OCI-LY3 (cell line): ENCODE results near the gene NLK.

Experiments
- H2AFZ ChIP-seq: fragments of 200-600, 300-600 bp; shearing (Covaris generic); 2 replicates; pipeline ENCODE4 v1.6.0; 2014; ENCODE audit warnings: antibody characterized with exemption, low read depth, low read length
- H3K27ac ChIP-seq: fragments of 200-600, 300-600 bp; sonication (generic); 2 replicates; pipeline ENCODE4 v1.5.1; 2014; ENCODE audit warnings: mild to moderate bottlenecking, low read length, moderate library complexity, mixed read lengths
- H3K27me3 ChIP-seq: fragments of 200-600, 300-600 bp; sonication (generic); 2 replicates; pipeline ENCODE4 v1.6.1; 2014; ENCODE audit warnings: low read depth, low read length, mixed read lengths
- H3K36me3 ChIP-seq: fragments of 200-600, 300-600 bp; sonication (generic); replicated peaks from 2 replicates; pipeline ENCODE3; 2014; ENCODE audit warnings: low read depth, low read length, mixed read lengths
- H3K4me1 ChIP-seq: fragments of 300-600, 200-600 bp; sonication (generic); 2 replicates; pipeline ENCODE4 v1.6.1; 2014; ENCODE audit warnings: low read length, mixed read lengths
- H3K4me2 ChIP-seq: fragments of 200-600, 300-600 bp; sonication (generic); 2 replicates; pipeline ENCODE4 v1.6.1; 2014; ENCODE audit warnings: low read length, mixed read lengths
- H3K4me3 ChIP-seq: fragments of 300-600, 200-600 bp; sonication (generic); 2 replicates; pipeline ENCODE4 v1.5.1; 2014; ENCODE audit warnings: antibody characterized with exemption, mild to moderate bottlenecking, low read length, moderate library complexity
- H3K79me2 ChIP-seq: fragments of 300-600, 200-600 bp; shearing (Covaris generic); 2 replicates; pipeline ENCODE4 v1.6.1; 2014; ENCODE audit warnings: mild to moderate bottlenecking, low read length, mixed read lengths
- H3K9ac ChIP-seq: fragments of 300-600, 200-600 bp; shearing (Covaris generic); 2 replicates; pipeline ENCODE4 v1.6.0; 2014; ENCODE audit warnings: mild to moderate bottlenecking, low read length, moderate library complexity
- H3K9me3 ChIP-seq: fragments of 200-600, 300-600 bp; shearing (Covaris generic); 2 replicates; pipeline ENCODE4 v1.6.1; 2014; ENCODE audit warnings: low read length, mixed read lengths; ENCODE audit not compliant: insufficient read depth
- H4K20me1 ChIP-seq: fragments of 200-600, 300-600 bp; sonication (generic); 2 replicates; pipeline ENCODE4 v1.6.1; 2016; ENCODE audit warnings: low read length, mixed read lengths; ENCODE audit not compliant: insufficient read depth
- CTCF ChIP-seq: fragments of 200-600, 300-600 bp; sonication (generic); IDR thresholded peaks from 2 replicates; pipeline ENCODE4 v1.5.1; 2014; ENCODE audit warnings: antibody characterized with exemption, low read length, low read depth
- EZH2phosphoT487 ChIP-seq: fragments of 200-600 bp; shearing (Covaris generic); IDR thresholded peaks from 2 replicates; pipeline ENCODE4 v1.6.1; 2018; ENCODE audit warnings: antibody characterized with exemption, mixed run types, low read depth

NLK gene

GRCh38 chr17:28053725-28054124 lies 11.2 kb downstream of the NLK start:
- Histone ChIP-seq H4K20me1 (peaks cover 8% of the 10 kb centered on the region), H3K27ac (peak overlapping the region; percentile 22; the same call in 1 of the 2 replicates), H3K79me2 (peaks cover 52% of the 10 kb centered on the region), H2AFZ (no peak overlapping the region), H3K4me3 (peak overlapping the region; percentile 19), H3K4me2 (peak overlapping the region; percentile 66), H3K4me1 (peaks cover 62% of the 10 kb centered on the region), H3K27me3 (no peaks in the 10 kb centered on the region), H3K9ac (no peak overlapping the region), H3K9me3 (no peaks in the 10 kb centered on the region), H3K36me3 (no peaks in the 10 kb centered on the region)
- TF ChIP-seq EZH2phosphoT487: no peak
- TF ChIP-seq CTCF: no peak

GRCh38 chr17:28055546-28056275 lies 13.2 kb downstream of the NLK start:
- no peak overlapping the region for H3K27ac ChIP-seq
- no peaks in the 10 kb centered on the region for H3K36me3 ChIP-seq
- no peaks in the 10 kb centered on the region for H3K27me3 ChIP-seq
- TF ChIP-seq EZH2phosphoT487 (no peak), CTCF (no peak)
- H3K9ac ChIP-seq: no peak overlapping the region
- H4K20me1 ChIP-seq: peaks cover 8% of the 10 kb centered on the region
- peaks cover 48% of the 10 kb centered on the region for H3K79me2 ChIP-seq
- peaks cover 62% of the 10 kb centered on the region for H3K4me1 ChIP-seq
- H3K4me3 ChIP-seq: no peak overlapping the region
- H3K9me3 ChIP-seq: no peaks in the 10 kb centered on the region
- no peak overlapping the region for H2AFZ ChIP-seq
- peak overlapping the region; percentile 50 for H3K4me2 ChIP-seq

GRCh38 chr17:28056276-28056620 lies 13.8 kb downstream of the NLK start:
- no peak overlapping the region for H3K27ac ChIP-seq
- peaks cover 8% of the 10 kb centered on the region for H4K20me1 ChIP-seq
- peaks cover 47% of the 10 kb centered on the region for H3K79me2 ChIP-seq
- H3K9ac ChIP-seq: no peak overlapping the region
- H3K36me3 ChIP-seq: no peaks in the 10 kb centered on the region
- H2AFZ ChIP-seq: no peak overlapping the region
- peaks cover 62% of the 10 kb centered on the region for H3K4me1 ChIP-seq
- H3K27me3 ChIP-seq: no peaks in the 10 kb centered on the region
- no peaks in the 10 kb centered on the region for H3K9me3 ChIP-seq
- peak overlapping the region; percentile 50; the same call in 1 of the 2 replicates for H3K4me2 ChIP-seq
- no peak overlapping the region for H3K4me3 ChIP-seq
- no peak for TF ChIP-seq EZH2phosphoT487
- TF ChIP-seq CTCF: no peak

- no peaks in the 10 kb centered on the region for H3K27me3 ChIP-seq
- peak overlapping the region; percentile 43 for H3K27ac ChIP-seq
- H3K4me1 ChIP-seq: peaks cover 57% of the 10 kb centered on the region
- H3K9me3 ChIP-seq: no peaks in the 10 kb centered on the region
- peaks cover 8% of the 10 kb centered on the region for H4K20me1 ChIP-seq
- H3K36me3 ChIP-seq: no peaks in the 10 kb centered on the region
- peaks cover 46% of the 10 kb centered on the region for H3K79me2 ChIP-seq
- no peak overlapping the region for H3K9ac ChIP-seq
- peak overlapping the region; percentile 6; the same call in 1 of the 2 replicates for H3K4me3 ChIP-seq
- H2AFZ ChIP-seq: no peak overlapping the region
- TF ChIP-seq EZH2phosphoT487 (no peak), CTCF (no peak)
- peak overlapping the region; percentile 56 for H3K4me2 ChIP-seq
These were observed 15.3 kb downstream of the NLK start for GRCh38 chr17:28057731-28058246.
